GM18907 (cell line): ENCODE data around the gene PKIB.

Experiments used
- ATAC-seq: cut with Tn5 transposase; IDR thresholded peaks from one replicate; pipeline ENCODE4 v1.9.1; 2021; ENCODE audit warnings: mild to moderate bottlenecking, moderate library complexity; ENCODE audit not compliant: unreplicated experiment

Gene PKIB

DNA sequence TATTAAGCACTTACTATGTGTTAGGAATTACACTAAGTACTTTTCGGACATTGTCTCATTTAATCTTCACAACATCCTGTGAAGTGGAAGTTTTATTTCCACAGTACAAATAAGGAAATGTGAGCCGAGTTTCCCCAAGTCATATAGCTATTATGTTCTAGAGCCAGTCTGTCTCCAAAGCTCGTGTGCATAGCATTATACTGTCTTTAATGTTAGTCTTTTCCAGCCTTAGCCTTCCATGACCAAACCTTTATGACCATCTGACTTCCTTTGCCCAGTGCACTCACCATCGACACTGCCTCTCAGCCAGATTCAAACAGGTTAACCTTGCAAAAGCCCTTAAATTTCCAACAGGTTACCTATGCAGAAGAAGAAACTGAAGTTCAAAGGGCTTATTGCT is 55.7 kb downstream of the PKIB start:
- no peak for ATAC-seq

DNA sequence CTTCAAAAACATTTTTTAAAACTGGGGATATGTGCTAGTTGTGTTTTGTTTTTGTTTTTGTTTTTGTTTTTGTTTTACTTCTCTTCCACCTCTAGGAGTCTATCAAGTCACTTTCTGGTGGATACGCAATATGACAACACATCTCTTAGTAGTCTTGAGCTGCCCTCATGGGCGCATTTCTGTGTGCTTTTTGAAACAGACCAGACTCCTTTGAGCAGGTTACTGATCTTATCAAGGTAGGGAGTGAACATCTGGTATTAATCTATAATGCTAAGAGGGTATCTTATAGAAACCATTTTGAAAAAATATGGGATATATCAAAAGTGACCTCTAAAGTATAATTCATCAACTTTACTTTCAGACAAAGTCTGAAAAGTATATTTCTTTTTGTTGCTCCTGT is 56.2 kb downstream of the PKIB start:
- ATAC-seq: no peak

DNA sequence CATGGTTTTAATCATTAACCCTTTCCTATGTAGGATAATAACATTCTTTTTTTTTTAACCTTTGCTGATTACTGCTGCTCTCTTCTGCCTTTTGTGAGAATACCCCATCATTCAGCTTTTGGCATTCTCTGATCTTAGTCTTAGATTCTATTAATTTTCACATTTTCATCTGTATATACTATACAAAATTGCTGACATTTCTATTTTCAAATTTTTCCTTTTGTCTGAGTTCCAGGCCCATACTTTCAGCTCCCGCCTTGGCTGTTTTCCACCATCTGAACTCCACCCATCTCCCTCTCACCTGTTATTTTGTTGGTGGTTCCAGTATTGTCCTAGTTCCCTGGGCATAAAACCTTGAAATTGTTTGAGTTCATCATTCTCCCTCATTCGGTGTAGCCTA is 59.2 kb downstream of the PKIB start:
- ATAC-seq: no peak

DNA sequence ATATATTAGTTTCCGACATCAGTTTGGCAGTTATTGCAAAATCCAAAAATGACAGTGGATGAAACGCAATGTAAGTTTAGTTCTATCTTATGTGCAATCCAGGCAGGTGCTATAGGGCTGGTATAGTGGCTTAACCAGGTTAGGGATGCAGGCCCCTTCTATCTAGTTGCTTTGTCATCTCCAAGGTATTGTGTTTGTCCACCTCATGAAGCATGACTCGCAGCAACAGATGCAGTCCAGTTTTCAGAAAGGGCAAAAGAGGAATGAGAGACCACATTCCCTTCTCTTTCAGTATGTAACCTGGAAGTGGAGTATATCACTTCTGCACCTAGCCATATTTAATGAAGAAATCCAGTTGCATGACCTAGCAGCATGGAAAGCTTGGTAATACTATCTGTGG is 59.7 kb downstream of the PKIB start:
- ATAC-seq: no peak

DNA sequence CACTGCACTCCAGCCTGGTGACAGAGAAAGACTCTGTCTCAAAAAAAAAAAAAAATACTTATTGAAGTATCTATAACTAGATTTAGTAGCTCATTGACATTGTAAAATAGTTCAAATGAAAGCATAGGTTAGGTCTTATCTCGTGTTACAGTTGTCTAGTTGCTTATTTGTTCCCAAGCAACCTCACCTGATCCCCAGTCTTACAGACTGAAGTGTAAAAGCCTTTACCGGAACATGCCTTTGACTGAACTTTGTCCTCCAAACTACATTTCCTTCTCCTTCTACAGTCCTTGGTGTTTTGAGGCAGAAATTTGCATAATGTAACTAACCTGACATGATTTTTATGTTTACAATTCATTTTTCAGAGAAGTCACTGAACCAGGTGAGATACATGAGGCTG is 61.0 kb downstream of the PKIB start:
- ATAC-seq: no peak

DNA sequence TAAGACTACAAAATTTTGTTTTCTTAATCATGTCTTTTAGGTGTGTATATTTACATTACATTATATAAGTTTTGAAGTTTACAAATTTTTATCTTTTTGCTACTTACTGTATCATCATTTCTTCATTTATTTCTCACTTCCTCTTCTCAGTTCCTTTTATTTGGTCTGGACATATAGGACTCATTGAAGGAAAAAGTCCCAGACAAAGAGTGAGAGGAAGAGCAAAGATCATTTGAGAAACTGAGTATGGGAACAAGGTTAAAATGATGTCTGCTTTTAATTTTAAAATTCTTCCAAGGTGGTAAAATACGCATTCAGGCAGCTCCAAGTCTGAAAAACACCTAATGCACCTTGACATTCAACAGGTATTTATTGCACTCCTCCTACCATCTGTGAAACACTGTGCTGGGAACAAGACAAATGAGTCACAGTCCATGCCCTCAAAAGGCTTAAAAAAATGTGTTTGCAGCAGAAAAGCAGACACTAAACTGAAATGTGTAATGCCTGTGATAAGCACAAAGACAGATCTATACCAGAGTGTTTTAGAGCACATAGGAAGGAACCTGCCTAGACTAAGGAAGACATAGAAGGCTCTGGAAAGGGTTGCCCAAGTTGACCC is 63.2 kb downstream of the PKIB start:
- peak; percentile 58 for ATAC-seq

DNA sequence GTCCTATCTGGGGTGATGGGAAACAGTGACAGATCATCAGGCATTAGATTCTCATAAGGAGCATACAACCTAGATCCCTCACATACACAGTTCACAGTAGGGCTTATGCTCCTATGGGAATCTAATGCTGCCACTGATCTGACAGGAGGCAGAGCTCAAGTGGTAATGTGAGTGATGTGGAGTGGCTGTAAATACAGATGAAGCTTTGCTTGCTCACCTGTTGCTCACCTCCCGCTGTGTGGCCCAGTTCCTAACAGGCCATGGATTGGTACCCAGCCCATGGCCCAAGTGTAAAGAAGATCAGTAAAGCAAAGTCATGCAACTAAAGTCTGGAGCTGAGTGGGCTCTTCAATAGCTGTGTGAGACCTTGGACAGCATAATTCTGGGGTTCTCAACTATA is 65.9 kb downstream of the PKIB start:
- ATAC-seq: no peak

DNA sequence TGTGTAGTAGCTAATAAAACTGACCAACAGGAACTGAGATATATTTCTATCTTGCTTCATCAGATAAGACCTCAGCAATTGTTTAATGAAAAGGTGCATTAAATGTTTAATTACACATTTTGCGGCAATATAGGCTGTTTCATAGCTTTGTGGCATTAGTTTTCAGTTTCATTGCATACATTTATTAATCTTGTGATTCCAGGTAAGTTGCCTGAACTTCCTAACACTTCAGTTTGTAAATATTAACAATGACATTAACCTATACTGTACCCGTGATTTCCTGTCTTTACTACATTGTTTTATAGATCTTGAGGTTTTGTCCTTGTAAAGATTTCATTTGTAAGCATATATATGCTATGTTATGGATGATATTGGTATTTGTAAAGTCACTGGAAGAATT is 66.5 kb downstream of the PKIB start:
- no peak for ATAC-seq

DNA sequence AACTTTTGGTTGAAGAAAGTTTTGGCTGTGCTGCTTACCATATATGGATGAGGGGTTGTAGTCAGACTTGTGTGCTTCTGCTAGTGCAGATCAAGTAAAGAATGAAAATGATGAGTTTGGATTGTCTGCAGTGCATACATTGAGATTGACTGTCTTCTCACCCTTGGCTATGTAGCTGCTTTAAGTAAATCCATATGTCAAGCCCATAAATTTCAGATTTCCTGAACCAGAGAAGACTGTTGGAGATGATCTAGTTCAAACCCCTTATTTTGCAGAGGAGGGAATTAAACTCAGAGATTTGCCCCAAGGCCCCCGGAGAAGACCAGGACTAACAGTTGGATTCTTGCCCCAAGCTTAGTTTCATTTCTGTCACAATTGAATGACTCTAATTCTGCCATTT is 67.2 kb downstream of the PKIB start:
- no peak for ATAC-seq

DNA sequence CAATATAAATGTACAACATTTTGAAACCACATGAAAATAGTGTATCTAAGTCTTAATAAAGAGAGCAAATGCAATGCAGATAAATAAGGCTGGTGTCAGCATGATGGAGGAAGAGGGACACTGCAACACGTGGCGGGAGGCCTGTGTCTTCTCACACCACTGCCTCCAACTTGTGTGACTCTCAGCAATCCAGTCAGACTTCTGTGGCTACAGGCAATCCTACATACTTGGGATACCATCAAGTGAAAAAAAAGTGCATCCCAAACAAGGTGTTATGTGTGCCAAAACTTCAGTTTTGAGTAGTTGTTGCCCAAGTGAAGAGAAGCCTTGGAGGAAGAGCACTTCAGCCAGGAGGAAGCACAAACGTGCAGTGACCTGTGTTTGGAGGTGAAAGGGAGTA is 68.6 kb downstream of the PKIB start:
- no peak for ATAC-seq

DNA sequence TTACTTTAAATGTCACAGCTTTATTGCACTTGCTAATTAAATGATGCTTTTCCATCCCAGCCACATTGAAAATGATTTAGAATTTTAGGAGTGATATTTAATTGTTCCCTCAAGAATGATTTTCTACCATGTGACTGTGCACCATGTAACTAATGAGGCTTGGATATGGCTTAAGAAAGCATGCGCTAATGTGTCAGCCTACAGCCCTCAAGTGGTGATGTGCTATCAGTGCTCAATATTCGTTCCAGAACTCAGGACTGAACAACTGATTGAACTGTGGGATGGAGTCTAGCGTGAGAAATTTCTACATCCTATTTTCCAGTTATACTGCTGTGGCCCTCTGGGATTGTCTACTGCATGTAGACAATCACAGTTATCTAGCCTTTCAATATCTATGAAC is 71.5 kb downstream of the PKIB start:
- no peak for ATAC-seq

DNA sequence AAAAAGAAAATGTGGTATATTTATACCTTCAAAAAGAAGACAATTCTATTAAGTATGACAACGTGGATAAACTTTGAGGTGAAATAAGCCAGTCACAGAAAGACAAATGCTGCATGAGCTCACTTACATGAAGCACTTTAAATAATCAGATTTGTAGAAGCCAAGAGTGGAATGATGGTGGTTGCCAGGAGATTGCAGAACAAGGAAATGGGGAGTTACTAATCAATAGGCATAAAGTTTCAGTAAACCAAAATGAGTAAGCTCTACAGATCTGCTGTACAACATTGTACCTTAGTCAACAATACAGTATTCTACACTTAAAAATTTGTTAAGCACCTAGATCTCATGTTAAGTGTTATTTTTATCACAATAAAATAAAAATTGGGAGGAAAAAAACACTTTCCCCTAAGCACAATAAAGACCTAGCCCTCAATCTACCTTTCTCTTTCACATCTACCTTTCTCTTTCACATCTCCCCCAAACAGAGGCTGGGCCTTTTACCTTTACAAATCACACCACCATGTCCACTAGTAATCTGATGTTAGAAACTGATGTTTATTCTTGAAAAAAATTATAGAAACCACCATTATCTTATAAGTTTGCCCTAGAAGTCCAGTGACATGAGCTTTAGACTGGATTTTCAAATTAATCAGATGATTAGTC is 73.9 kb downstream of the PKIB start:
- ATAC-seq: peak; percentile 62

DNA sequence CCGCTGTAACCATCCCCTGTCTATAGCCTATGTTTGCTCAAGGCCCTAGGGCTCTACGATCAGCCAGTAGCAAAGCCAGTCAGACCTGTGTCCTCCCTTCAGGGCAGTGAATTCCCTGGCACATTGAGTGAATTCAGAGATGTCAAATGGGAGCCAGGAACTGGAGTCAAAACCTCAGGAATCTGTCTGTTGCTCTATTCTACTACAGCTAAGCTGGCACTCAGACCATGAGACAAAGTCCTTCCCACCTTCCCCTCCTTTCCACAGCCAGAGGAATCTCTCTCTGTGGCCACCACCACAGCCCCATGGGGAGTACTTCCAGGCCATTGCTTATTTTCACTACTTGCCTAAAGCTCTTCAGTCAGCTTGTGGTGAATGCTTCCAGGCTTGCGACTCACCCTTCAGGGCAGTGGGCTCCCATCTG is 82.0 kb downstream of the PKIB start:
- ATAC-seq: no peak

DNA sequence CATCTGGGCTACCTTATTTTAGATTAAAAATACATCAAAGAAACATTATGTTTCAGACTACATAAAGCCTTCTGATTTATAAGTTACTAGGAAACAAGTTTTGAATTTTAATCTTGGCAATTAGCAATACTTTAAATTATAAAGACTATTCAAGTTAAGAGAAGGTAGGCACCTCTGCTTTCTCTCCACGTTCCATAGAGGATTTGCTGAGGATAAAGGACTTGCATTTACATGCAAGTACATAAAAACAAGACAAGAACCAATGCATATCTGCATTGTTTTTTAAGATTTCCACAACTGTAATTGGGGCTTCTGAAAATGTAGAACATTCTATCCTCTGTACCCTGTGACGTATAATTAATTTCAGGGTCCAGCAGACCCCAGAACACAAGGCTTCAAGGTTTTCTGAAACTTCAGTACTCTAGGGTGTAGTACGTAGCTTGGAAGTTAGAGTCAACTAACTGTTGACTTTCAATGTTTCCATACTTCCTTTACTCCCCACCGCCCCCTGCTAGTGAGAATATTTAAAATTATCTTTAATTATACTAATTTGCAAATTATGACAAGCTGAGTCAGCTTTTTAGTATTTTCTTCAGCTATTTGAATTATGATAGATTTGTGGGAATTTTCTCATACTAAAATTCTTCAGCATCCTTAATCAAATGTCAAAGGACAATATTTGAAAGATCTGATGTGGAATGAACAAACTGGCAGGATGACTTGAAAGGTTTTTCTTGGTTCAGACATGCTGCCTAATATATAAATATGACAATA is 82.8 kb downstream of the PKIB start:
- ATAC-seq: no peak

DNA sequence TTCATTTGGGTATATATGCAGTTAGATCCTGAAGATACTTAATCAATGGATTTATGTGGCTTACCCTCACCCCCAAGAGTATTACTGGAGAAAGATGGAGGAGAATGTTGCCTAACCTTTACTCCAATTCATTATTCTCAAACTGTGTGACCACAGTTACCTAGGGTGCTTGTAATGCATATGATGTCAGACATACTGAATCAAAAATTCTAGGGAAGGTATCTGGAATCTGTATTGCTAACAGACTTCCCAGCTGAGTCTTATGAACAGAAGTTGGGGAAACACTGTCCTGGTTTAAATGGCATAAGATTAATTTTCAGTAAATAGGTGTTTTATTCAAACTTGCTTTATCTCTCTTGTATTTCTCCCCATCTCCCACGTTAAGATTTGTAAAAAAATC is 83.9 kb downstream of the PKIB start:
- ATAC-seq: no peak

DNA sequence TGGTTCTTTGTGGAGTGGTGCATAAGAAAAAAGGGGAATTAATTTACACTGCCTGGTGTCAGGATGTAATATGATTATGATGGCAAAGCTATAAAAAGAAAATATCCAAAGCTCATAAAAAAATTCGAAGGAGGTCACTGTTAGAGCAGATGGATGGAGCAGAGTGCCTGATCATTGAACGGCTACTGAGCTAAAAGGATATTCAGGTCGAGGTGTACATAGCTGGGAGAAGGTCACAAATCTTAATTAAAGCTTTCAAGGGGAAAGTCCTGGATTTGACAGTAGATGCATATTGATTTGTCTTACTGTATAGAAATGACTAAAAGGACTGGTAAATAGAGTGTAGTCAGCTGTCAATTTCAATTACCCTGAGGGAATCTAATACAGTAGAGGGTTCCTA is 84.4 kb downstream of the PKIB start:
- no peak for ATAC-seq

DNA sequence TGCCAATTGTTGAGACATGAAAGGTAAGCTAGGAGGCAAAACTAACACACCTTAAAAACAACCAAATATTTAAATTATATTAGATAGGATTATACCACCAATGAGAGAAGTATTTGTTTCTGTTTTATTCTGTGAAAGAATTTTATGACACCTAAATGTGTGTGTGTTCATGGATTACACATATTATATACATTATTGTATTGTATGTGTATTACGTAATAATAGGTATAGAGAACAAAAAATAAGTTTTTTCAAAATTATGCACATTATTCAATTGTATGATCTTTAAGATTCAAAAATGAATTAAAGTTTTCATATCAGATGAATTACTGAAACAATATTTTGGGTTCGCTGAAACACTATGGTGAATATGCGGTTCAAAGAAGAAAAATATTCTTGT is 85.0 kb downstream of the PKIB start:
- no peak for ATAC-seq

DNA sequence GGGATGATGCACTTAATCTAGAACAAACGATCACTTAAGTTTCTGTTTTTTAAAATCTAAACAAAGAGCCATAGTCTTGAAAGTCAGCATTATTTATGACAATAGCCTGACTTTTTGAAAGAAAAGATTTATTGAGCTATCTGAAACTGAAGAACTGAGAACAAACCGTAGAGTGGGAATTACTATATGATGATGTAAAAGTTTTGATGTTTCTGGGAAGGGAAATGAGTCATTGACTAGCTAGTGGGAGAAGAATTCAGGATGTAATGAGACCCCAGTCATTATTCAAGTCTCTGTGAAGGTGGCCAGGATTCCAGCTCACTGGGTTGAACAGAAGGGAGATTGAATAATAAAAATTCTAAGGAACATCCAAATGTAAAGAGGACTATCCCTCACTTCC is 85.9 kb downstream of the PKIB start:
- ATAC-seq: no peak

DNA sequence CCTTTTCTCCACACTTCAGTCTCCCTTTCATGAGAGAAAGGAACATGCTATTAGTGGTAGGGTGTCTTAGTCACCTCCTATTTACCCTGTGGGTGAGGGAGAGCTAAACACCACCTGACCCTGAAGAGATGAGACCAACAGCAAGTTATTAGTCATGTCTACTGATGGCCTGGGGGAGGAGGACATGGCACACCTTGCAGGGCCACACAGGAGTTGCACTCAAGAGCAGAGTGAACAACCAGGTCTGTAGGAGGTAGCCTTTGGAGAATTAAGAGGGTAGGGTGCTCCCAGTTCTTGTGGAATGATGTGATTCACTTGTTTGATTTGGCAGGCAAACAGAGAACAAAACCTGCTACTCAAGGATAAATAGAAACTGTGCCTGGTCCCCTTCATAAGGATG is 86.6 kb downstream of the PKIB start:
- no peak for ATAC-seq

DNA sequence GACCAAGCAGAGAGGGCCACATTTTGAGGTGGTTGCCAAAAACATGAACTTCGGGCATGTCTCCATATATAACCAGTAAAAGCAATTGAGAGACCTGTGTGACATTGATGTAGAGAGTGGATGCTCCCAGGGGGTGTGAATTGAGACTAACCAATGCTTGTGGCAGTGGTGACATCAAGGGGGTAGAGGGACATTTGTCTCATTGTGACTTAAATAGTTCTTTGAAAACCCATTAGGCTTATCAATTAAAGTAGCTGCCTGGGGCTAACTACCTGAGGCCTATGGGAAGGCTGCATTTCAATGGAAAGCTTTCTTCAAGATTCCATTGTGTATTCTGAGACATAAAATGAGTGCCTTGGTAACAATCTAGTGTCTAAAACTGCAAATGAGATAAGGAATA is 87.3 kb downstream of the PKIB start:
- ATAC-seq: no peak

DNA sequence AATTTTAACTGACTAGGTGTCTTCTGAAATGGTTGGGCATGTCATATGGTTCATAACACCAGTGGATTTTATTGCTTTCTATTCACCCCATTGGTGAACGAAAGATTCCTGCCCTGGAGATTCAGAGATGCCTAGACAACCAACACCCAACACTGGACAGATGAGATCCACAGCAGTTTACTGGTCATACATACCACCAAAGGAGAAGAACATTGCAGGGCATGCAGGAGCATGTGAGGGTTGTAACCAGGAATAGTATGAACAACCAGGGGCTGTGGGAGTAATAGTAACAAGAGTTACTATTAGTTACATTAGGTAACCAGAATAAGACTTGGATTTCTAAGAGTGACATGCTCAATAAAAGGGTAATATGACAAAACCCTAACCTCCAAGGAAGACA is 91.5 kb downstream of the PKIB start:
- no peak for ATAC-seq

DNA sequence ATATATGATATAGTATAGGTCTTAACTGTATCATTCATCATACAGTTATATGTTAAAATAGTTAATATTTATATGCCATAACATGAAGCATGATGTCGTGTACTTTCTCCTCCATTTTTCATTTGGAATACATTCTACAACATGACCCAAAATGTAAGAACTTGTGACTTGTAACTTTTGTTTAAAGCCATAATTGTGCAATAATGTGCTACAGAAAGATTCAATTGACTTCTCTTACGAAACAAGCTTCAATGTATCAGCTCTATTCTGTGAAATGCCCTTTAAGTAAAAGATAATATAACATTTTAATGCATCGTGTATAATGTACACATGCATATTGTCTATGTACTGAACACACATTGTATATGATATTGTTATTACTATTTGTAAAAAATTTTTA is 92.6 kb downstream of the PKIB start:
- ATAC-seq: no peak
